HEK293 (cell line): ENCODE data around the gene TOR1AIP2.

Experiments
- ATF2 ChIP-seq: fragments of 450-650 bp; formaldehyde crosslinking; IDR thresholded peaks from 2 replicates; pipeline ENCODE4 v1.5.1; 2016; ENCODE audit warnings: missing biosample characterization, missing genetic modification characterization, low read depth
- BCL11A ChIP-seq: fragments of 450-650 bp; formaldehyde crosslinking; IDR thresholded peaks from 2 replicates; pipeline ENCODE4 v1.5.1; 2016; ENCODE audit warnings: low read depth, missing biosample characterization, missing genetic modification characterization
- EGR2 ChIP-seq: fragments of 450-650 bp; formaldehyde crosslinking; IDR thresholded peaks from 2 replicates; pipeline ENCODE4 v1.5.1; 2016; ENCODE audit warnings: low read depth, missing biosample characterization, missing genetic modification characterization
- GLIS2 ChIP-seq: fragments of 450-650 bp; formaldehyde crosslinking; IDR thresholded peaks from 2 replicates; pipeline ENCODE4 v1.5.1; 2016; ENCODE audit warnings: missing biosample characterization, missing genetic modification characterization
- HOXC10 ChIP-seq: sonication (generic); formaldehyde crosslinking; IDR thresholded peaks from 2 replicates; pipeline ENCODE4 v1.8.1; 2023; ENCODE audit warnings: mild to moderate bottlenecking, missing genetic modification reagents
- KLF1 ChIP-seq: fragments of 450-650 bp; formaldehyde crosslinking; IDR thresholded peaks from 2 replicates; pipeline ENCODE4 v1.5.1; 2016; ENCODE audit warnings: missing biosample characterization, missing genetic modification characterization
- PATZ1 ChIP-seq: fragments of 450-650 bp; formaldehyde crosslinking; IDR thresholded peaks from 2 replicates; pipeline ENCODE4 v1.5.1; 2016; ENCODE audit warnings: missing biosample characterization, missing genetic modification characterization
- REPIN1 ChIP-seq: fragments of 450-650 bp; formaldehyde crosslinking; IDR thresholded peaks from 2 replicates; pipeline ENCODE4 v1.5.1; 2017; ENCODE audit warnings: missing biosample characterization, missing genetic modification characterization, low read depth
- REST ChIP-seq: fragments of 450-650 bp; formaldehyde crosslinking; IDR thresholded peaks from 2 replicates; pipeline ENCODE4 v1.5.1; 2016; ENCODE audit warnings: missing biosample characterization, missing genetic modification characterization
- ZBTB17 ChIP-seq: fragments of 450-650 bp; formaldehyde crosslinking; IDR thresholded peaks from 2 replicates; pipeline ENCODE4 v1.5.1; 2016; ENCODE audit warnings: missing biosample characterization, missing genetic modification characterization
- ZEB2 ChIP-seq: fragments of 450-650 bp; formaldehyde crosslinking; IDR thresholded peaks from 2 replicates; pipeline ENCODE4 v1.5.1; 2016; ENCODE audit warnings: missing biosample characterization, missing genetic modification characterization
- ZFP41 ChIP-seq: fragments of 450-650 bp; formaldehyde crosslinking; IDR thresholded peaks from 2 replicates; pipeline ENCODE4 v1.5.1; 2016; ENCODE audit warnings: missing biosample characterization, missing genetic modification characterization, borderline replicate concordance
- ZFP69B ChIP-seq: fragments of 450-650 bp; formaldehyde crosslinking; IDR thresholded peaks from 2 replicates; pipeline ENCODE4 v1.5.1; 2016; ENCODE audit warnings: missing biosample characterization, missing genetic modification characterization
- ZNF146 ChIP-seq: fragments of 450-650 bp; formaldehyde crosslinking; IDR thresholded peaks from 2 replicates; pipeline ENCODE4 v1.5.1; 2016; ENCODE audit warnings: missing biosample characterization, missing genetic modification characterization
- ZNF19 ChIP-seq: fragments of 450-650 bp; formaldehyde crosslinking; IDR thresholded peaks from 2 replicates; pipeline ENCODE4; 2016; ENCODE audit warnings: missing biosample characterization, missing genetic modification characterization, low read depth
- ZNF311 ChIP-seq: fragments of 450-650 bp; formaldehyde crosslinking; IDR thresholded peaks from 2 replicates; pipeline ENCODE4 v1.5.1; 2017; ENCODE audit warnings: missing biosample characterization, missing genetic modification characterization, borderline replicate concordance
- ZNF335 ChIP-seq: fragments of 450-650 bp; formaldehyde crosslinking; conservative IDR thresholded peaks from 2 replicates; pipeline ENCODE4 v1.5.1; 2016; ENCODE audit warnings: missing biosample characterization, missing genetic modification characterization
- ZNF350 ChIP-seq: fragments of 450-650 bp; formaldehyde crosslinking; IDR thresholded peaks from 2 replicates; pipeline ENCODE4 v1.5.0; 2017; ENCODE audit warnings: missing biosample characterization, mild to moderate bottlenecking, missing genetic modification characterization
- ZNF404 ChIP-seq: fragments of 450-650 bp; formaldehyde crosslinking; IDR thresholded peaks from 2 replicates; pipeline ENCODE4 v1.5.1; 2017; ENCODE audit warnings: missing biosample characterization, missing genetic modification characterization
- ZNF449 ChIP-seq: fragments of 450-650 bp; formaldehyde crosslinking; IDR thresholded peaks from 2 replicates; pipeline ENCODE4 v1.5.1; 2017; ENCODE audit warnings: missing biosample characterization, mild to moderate bottlenecking, missing genetic modification characterization, moderate library complexity
- ZNF488 ChIP-seq: fragments of 450-650 bp; formaldehyde crosslinking; IDR thresholded peaks from 2 replicates; pipeline ENCODE4 v1.5.1; 2016; ENCODE audit warnings: missing biosample characterization, missing genetic modification characterization
- ZNF510 ChIP-seq: fragments of 450-650 bp; formaldehyde crosslinking; IDR thresholded peaks from 2 replicates; pipeline ENCODE4 v1.5.1; 2018; ENCODE audit warnings: mild to moderate bottlenecking, missing genetic modification characterization, missing biosample characterization; ENCODE audit not compliant: insufficient replicate concordance
- ZNF558 ChIP-seq: fragments of 450-650 bp; formaldehyde crosslinking; IDR thresholded peaks from 2 replicates; pipeline ENCODE4 v1.5.1; 2016; ENCODE audit warnings: missing biosample characterization, missing genetic modification characterization
- ZNF629 ChIP-seq: fragments of 450-650 bp; formaldehyde crosslinking; IDR thresholded peaks from 2 replicates; pipeline ENCODE4 v1.5.1; 2017; ENCODE audit warnings: missing biosample characterization, missing genetic modification characterization
- ZNF670 ChIP-seq: fragments of 450-650 bp; formaldehyde crosslinking; IDR thresholded peaks from 2 replicates; pipeline ENCODE4 v1.5.1; 2016; ENCODE audit warnings: missing biosample characterization, missing genetic modification characterization, low read depth
- ZNF792 ChIP-seq: fragments of 450-650 bp; formaldehyde crosslinking; IDR thresholded peaks from 2 replicates; pipeline ENCODE4 v1.5.1; 2016; ENCODE audit warnings: missing biosample characterization, missing genetic modification characterization
- ZSCAN30 ChIP-seq: fragments of 450-650 bp; IDR thresholded peaks from 2 replicates; pipeline ENCODE4 v1.5.1; 2018; ENCODE audit warnings: missing biosample characterization, mild to moderate bottlenecking, missing genetic modification characterization, moderate library complexity

The TOR1AIP2 gene

GRCh38 chr1:179882253-179883039 is 4.8 kb upstream of the TOR1AIP2 start, which contains the start of gene TOR1AIP1 (continued):
- TF ChIP-seq ZNF19 (tag by site-specific recombination) (0 out of 2 replicates have a peak, but pooled peaks have one; percentile 44), ZNF146 (tag by site-specific recombination) (peak; percentile 66; the same call in 1 of the 2 replicates), ZNF629 (tag by site-specific recombination) (peak; percentile 100), ZNF404 (tag by site-specific recombination) (no peak), ZNF311 (no peak), ZNF792 (tag by site-specific recombination) (peak; percentile 58; the same call in 1 of the 2 replicates), EGR2 (tag by site-specific recombination) (peak; percentile 40), ZNF670 (tag by site-specific recombination) (no peak), PATZ1 (peak; percentile 100), BCL11A (peak; percentile 39), ZNF449 (tag by site-specific recombination) (0 out of 2 replicates have a peak, but pooled peaks have one; percentile 44), HOXC10 (no peak), ZNF488 (tag by site-specific recombination) (no peak), ZEB2 (tag by site-specific recombination) (peak; percentile 97), ZNF558 (tag by site-specific recombination) (peak; percentile 82), ATF2 (tag by site-specific recombination) (peak; percentile 96), ZFP41 (tag by site-specific recombination) (peak; percentile 46; the same call in 1 of the 2 replicates), ZBTB17 (tag by site-specific recombination) (peak; percentile 99), ZSCAN30 (tag by site-specific recombination) (peak; percentile 97), KLF1 (peak; percentile 85), ZFP69B (tag by site-specific recombination) (peak; percentile 85), ZNF350 (tag by site-specific recombination) (no peak), REST (tag by site-specific recombination) (peak; percentile 76; the same call in 1 of the 2 replicates), REPIN1 (tag by site-specific recombination) (peak; percentile 95), ZNF510 (tag by site-specific recombination) (no peak), ZNF335 (tag by site-specific recombination) (peak; percentile 97), GLIS2 (tag by site-specific recombination) (peak; percentile 93)
